HG03159 (cell line): Measurements from ENCODE around the gene ABI2.
"Not testable (repeated sequence)": the region's sequence is repeated elsewhere in the genome, so short reads cannot be mapped to it uniquely, and the experiment has no call there.

Source experiments
- ATAC-seq: cut with Tn5 transposase; IDR thresholded peaks from one replicate; pipeline ENCODE4 v1.9.1; 2021; ENCODE audit warnings: mild to moderate bottlenecking, moderate library complexity; ENCODE audit not compliant: unreplicated experiment

Gene ABI2

DNA sequence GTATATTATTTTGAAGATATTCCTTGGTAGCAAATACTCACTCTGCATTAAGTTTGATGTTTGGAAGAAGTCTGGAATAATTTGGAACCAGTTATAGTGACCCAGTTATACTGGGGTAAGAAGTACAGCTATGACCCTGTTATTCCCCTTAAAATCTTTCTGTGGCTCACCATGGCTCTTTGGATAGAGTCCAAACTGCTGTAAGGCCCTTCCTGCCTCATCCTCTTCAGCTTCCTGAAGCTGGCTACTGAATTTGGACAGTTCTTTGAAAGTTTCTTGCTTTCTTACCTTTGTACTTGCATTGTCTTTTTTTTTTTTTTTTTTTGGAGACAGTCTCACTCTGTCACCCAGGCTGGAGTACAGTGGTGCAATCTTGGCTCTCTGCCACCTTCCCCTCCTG lies 85.6 kb downstream of the ABI2 start:
- ATAC-seq: no peak

- no peak for ATAC-seq
Measured at GRCh38 chr2:203418271-203418670, 90.1 kb downstream of the ABI2 start.

DNA sequence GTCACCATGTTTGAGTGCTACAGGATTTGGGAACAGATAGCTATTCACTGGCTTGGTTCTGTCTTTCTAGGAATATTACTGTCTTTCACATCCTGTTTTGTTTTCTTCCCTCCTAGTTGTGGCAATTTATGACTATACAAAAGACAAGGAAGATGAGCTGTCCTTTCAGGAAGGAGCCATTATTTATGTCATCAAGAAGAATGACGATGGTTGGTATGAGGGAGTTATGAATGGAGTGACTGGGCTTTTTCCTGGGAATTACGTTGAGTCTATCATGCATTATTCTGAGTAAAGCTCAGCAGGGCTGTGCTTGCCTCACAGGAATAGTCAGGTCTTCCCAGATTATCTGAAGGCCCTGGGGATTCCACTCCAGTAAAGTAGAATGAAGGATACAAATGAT lies 98.9 kb downstream of the ABI2 start:
- no peak for ATAC-seq

- ATAC-seq: not testable (repeated sequence)
Measured at GRCh38 chr2:203429643-203430042, 101.4 kb downstream of the ABI2 start.

- no peak for ATAC-seq
Measured at GRCh38 chr2:203431391-203432185, 103.4 kb downstream of the ABI2 start.

- ATAC-seq: no peak
Measured at GRCh38 chr2:203432811-203433210, 104.6 kb downstream of the ABI2 start.

- ATAC-seq: no peak
Measured at GRCh38 chr2:203436496-203436895, 108.3 kb downstream of the ABI2 start.

DNA sequence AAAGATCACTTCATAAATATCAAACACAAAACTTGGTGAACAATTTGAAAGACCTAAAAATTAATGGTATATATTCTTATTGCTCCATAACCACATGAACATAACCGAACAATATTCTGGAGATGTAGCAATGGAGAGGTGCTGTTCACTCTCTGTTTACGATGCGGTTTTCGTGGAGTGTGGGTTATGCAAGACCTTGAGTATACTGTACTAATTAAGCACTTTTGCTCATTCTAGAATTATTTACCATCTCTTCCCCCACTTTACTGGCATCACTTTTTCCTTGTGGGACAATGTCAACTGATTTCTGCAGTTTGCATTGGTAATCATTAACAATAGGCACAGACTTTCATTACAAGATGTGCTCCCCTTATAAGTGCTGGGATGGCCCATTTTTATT lies 109.3 kb downstream of the ABI2 start:
- no peak for ATAC-seq

GRCh38 chr2:203438528-203438927 lies 110.3 kb downstream of the ABI2 start:
- ATAC-seq: no peak

DNA sequence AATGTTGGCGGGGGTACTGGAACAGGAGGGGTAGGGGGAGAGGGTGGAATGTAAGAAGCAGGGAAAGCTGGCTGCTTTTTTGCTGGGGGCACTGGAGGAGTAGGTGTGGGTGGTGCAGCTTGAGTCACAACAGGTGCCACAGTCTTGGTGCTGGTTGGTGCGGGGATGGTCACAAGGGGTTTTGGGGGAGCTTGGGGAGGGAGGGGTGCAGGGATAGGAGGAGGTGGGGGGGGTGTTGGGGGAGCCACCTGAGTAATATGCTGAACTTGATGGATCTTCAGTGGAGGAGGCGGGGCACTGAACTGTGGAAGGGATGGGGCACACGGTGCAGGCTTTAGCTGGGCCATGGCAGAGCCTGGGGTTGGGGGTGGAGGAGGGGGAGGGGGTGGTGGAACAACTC lies 112.5 kb downstream of the ABI2 start:
- no peak for ATAC-seq

DNA sequence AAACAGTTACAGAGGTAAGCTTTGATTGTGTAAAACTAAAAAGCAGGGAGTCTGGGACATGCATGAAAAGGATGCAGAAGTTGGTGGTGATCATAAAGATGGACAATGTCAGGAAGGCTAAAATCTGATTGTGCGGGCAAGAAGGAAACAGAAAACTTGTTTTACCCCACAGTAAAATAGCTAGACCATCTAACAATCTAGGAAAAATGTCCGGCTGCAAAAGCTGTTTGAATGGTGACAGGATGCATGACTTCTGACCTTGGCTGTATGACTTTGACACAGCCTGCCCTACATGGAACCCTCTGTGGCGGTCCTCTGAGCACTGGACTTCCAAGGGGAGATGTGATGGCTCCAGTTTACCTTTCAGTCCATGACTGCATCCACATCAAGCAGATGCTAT lies 113.3 kb downstream of the ABI2 start:
- no peak for ATAC-seq

- ATAC-seq: no peak
Measured at GRCh38 chr2:203442463-203442862, 114.3 kb downstream of the ABI2 start.

DNA sequence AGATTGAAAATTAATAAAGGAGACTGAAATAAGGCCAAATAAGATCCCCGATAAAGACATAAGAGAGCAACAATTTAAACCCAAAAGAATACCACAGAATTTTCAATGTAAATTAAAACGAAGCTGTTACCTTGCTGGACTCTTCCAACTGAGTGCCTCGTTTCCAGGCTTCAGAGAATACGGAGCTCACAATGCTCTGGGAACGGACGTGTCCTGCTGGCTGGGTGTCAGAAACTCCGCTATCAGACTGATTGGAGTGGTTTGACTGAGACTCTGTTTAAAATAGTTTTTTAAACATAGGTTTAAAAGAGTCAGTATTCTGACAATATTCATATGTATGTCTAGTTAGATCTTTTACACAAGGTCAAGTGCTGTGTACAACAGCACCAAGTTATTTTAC lies 116.5 kb downstream of the ABI2 start:
- ATAC-seq: no peak

DNA sequence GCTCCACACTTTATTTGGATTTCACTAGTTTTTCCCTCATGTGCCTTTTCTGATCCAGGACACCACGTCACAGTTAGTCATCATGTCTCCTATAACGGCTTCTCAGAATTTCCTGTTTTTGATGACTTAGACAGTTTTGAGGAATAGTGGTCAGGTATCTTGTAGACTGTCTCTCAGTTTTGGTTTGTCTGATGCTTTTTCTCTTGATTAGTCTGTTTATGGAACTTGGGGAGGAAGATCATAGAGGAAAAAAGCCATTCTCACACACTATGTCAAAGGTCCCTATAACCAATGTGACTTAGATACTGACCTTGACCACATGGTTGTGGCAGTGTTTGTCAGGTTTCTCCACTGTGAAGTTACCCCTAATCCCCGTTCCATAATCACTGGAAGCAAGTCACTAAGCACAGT lies 117.9 kb downstream of the ABI2 start:
- no peak for ATAC-seq

- ATAC-seq: no peak
Measured at GRCh38 chr2:203446780-203447179, 118.6 kb downstream of the ABI2 start.

DNA sequence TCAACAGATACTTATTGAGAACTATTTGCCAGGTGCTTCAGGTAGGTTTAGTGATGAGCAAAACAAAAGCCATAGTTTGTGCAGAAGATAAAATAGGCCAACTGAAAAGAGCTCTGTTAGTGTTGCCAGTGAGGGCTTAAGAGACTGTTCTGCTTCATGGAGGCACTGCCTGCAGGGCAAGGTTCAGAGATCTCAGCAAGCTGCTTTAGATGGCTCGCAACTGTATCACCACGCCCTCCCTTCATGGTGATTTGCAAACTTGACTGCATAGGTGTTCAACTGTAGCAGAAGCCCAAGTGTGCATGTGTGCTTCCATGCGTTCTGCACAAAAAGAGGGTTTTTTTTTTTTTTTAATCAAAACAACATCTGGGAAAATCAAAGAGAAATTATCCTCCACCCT lies 122.4 kb downstream of the ABI2 start:
- no peak for ATAC-seq

DNA sequence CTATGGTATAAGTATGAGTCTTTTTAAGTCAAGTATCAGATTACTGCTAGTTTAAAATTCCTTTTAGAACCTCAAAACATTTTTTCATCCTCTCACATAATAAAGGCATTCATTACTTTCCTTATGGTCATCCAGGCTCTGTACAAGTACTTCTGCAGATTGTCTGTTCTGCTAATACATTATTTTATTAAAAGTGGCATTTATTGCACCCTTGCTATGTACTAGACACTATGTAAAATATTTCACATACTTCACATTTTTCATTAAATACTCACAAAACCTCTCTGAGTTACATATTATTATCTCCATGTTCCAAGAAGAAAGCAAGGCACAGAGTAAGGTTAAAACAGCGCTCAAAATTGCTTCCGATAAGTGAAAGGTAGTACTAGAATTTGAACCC lies 122.8 kb downstream of the ABI2 start:
- no peak for ATAC-seq

DNA sequence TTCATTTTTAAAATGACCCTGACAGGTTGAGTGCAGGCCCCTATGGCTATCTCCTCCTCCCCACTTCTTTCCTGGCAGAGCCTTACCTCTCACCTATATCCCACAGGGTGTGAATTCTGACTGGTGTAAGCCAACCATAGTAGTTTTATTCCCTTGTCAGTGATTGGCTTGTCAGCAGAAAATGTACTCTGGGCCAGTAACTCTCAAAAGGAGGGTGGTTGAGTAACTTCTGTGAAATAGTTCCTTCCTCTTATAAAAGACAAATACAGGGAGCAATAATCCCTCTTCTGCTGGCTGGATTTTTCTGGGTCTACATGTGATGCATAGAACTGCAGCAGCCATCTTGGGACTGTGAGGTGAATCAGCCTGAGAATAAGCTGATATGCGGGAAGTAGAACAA lies 123.5 kb downstream of the ABI2 start:
- no peak for ATAC-seq

DNA sequence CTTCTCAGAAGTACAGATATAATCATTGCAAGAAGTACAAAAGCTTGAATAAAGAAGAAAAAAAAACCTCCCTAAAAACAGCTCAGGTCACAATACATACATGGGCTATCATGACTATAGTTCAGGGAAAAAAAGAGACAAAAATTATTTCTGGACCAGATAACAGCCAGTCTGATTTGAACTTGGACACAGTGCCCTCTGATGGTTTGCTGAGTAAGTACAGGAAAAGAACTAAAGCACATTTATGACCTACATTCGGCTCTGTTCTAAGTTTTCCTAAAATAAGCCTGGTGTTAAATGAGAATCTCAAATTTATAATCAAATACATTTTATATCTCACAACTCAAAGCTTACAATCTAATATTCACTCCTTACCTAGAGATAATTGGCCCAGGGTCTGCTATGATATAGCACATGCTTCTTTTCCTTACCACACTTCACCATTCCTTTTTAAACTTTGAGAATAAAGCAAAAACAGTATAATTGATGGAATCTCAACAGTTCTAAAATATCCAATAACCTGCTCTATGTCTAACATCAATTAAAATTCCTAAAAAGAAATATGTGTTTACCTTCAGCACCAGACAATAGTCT lies 125.8 kb downstream of the ABI2 start:
- no peak for ATAC-seq

- no peak for ATAC-seq
Measured at GRCh38 chr2:203455209-203455608, 127.0 kb downstream of the ABI2 start.

DNA sequence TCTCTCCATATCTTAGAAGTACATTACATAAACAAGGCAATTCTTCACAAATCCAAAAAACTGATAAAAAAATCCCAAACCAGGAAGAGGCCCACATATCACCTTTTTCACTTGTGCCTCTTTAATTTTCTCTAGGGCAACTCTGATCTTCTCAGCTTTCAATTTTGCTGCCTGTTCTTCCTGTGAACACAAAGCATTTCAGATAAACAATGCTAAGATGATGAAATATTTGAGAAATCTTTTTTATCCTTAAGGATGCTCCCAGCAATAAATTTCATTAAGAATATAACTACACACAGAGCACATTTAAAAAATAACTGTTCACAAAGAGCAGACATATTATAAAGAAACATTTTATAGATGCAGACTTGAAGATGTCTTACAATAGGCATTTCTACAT lies 133.6 kb downstream of the ABI2 start:
- no peak for ATAC-seq

DNA sequence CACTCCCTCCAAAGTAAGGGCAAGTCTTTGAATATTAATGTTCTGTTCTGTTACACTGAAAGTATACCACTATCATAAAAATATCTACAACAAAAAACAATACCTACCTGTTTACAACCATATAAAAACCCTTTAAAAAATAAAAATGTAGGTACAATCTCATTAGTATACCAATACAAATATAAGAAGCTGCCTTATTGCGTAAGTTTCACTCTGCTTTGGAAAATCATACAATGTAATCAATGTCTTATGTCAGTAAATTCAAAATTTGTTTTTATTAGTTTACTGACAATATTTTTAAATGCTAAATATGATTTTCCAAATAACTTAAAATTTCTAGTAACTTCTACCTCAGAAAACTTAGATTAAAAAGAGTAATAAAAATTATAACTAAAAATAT lies 134.1 kb downstream of the ABI2 start:
- no peak for ATAC-seq

GRCh38 chr2:203463266-203463678 lies 135.1 kb downstream of the ABI2 start:
- ATAC-seq: no peak
